ENCODE results near the gene RPP30.
"Not testable (repeated sequence)": the region's sequence is repeated elsewhere in the genome, so short reads cannot be mapped to it uniquely, and the experiment has no call there.

Gene RPP30

DNA sequence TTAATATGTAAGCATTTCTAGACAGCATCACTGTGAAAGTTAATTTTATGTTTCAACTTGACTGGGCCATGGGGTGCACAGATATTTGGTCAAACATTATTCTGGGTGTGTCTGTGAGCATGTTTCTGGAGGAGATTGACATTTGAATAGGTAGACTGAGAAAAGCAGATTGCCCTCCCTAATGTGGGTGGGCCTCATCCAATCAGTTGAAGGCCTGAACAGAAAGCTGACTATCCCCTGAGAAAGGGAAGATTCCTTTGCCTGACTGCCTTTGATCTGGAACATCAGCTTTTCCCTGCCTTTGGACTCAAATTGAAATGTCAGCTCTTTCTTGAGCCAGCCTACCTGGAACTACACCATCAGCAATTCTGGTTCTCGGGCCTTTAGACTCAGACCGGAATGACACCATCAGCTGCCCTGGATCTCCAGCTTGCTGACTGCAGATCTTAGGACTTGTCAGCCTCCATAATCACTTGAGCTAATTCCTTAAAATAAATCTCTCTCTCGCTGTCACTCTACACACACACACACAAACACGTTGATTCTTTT, 5.7 kb upstream of the RPP30 start:
- in situ Hi-C loops (cut with MboI; ENCODE audit: low sequenced_read_pairs) = no loop called here

DNA sequence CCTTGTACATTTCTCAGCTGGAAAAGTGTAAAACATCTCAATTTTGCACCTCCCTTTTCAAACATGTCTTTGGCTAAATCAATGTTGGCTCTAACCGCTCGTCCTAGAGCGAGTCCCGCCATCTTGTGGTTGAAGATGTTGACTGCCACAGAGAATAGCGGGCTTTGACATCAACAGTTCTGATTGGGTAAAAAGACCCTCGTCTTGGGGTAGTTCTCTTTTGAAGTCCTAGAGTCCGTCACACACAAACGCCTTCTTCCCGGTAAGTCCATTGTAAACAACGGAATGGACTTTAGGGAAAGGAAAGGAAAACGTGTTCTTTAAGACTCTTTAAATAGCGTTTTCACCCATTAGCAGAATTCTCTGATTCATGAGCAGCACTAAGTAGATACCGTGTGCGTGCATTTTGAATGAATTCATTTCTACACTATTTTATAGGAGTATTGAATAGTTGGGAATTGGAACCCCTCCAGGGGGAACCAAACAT, 452 bp upstream of the RPP30 start:
- in situ Hi-C loops (cut with MboI; ENCODE audit: low sequenced_read_pairs) = no loop called here

DNA sequence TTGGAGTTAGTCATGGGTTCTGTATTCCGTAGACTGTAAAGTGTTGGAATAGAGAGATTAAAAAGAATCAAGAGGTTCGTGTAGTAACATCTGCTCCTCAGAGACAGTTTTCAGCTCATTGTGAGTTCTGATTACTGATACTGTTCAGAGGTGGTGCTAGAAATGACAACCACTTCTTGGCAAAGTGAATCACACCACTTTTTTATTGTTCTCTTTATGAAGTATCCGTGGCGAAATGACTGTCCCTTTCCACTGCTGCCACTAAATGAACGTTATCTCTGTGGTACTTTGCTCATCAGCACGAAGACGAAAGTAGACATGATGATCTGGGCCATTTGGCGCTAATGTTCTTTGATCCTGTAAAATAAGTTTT, 860 bp downstream of the RPP30 start:
- in situ Hi-C loops (cut with MboI; ENCODE audit: low sequenced_read_pairs) = no loop called here

DNA sequence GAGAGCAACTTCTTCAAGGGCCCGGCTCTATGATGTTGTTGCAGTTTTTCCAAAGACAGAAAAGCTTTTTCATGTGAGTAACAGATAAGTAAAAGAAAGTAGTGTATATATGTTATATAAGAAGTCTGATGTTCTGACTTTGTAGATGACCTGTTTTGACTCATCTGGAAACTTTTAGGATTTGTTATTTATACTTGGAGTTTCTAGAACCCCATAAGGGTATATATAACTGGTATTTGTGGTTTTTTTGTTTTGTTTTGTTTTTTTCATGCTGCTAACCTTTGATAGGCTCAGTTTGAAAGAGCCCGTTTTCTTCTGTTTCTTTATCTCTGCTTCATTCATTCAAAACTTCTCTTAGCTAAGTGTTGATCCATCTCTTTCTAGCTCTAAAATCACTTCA, 7.3 kb downstream of the RPP30 start:
- in situ Hi-C loops (cut with MboI; ENCODE audit: low sequenced_read_pairs) = no loop called here

DNA sequence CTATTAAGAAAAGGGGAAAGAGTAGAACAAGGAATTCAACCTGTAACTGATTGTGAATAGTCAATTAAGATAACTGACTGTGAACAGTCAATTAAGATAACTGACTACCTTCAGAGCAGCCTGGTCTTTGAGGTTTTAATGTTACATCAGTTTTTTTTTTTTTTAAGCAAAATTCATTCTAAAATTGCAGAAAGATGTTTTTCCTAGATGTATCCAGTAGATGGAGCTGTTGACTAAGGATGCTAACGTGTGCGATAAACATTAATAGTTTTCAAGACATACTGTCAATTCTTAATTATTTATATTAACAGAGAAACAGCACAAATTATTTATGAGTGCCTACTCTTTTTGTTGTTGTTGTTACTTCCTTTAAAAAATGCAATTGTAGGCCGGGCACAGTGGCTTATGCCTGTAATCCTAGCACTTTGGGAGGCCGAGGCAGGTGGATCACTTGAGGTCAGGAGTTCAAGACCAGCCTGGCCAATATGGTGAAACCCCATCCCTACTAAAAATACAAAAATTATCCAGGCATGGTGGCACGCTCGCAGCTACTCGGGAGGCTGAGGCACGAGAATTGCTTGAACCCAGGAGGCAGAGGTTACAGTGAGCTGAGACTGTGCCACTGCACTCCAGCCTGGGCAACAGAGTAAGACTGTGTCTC, 8.4 kb downstream of the RPP30 start:
- in situ Hi-C loops (cut with MboI; ENCODE audit: low sequenced_read_pairs) = not testable (repeated sequence)

DNA sequence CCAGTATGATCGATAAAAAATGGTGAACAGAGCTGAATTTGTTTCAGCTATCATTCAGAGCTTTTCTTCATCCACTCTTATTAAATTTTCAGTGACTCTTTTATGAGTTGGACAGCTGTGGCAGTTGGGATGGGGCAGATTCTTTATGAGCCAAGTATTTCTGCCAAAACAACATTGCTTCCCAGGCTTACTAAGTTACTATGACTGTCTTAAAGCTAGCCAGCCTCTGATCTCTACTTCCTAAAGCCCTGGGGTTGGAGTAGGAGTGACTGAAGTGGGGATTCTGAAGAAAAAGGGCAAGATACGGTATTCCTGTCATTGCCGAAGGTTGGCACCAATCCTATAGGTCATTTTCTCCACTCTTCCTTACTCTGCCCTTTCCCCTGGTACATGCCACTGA, 12.7 kb downstream of the RPP30 start:
- in situ Hi-C loops (cut with MboI; ENCODE audit: low sequenced_read_pairs) = no loop called here

DNA sequence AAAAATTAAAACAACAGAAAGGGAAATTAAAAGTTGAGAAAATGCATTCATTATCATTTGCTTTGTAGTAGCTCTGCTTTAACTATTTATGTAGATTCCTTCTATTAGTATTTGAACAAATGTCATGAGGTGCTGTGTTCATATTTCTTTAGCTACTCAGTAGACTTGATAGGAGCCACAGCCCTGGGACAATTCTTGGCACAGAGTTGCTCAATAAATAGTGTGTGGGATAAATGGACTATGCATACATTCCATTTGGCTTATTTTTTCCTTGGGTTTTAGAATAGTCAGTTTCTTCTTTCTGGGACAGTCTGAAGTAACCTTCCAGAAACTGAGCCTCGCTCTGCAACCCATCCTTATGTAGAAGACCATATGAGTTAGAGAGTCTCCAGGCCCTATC, 13.4 kb downstream of the RPP30 start:
- in situ Hi-C loops (cut with MboI; ENCODE audit: low sequenced_read_pairs) = no loop called here

DNA sequence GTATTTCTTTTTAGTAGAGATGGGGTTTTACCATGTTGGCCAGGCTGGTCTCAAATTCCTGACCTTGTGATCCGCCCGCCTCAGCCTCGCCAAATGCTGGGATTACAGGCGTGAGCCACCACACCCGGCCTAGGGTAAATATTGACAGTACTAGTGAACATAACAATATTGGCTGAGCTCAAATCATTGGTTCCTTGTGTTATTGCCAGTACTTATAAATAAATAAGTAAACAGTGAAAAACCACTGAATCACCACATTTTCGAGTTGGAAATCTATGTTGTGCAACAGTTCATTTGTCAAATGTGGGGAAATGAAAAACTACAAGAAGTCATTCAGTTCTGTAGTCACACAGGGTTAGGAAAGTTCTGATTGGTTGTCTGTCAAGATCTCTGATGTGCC, 15.8 kb downstream of the RPP30 start:
- in situ Hi-C loops (cut with MboI; ENCODE audit: low sequenced_read_pairs) = no loop called here

DNA sequence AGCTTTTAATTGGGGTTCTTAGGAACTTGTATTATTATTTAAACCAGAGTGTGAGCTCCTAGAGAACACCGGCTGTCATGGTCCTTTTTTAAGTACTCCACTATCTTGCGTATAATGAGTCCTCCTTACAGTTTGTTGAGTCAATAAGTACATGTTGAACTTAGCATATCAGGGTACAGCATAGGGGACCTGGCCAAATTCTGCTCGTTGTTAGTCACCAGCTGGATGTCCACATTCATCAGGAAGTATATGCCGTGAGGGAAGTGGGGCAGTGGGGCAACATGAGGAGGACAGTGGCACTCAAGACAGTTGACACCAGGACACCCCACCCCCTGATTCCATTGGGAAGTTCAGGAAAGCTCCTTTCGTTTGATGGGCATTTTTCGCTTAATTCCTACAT, 16.6 kb downstream of the RPP30 start:
- in situ Hi-C loops (cut with MboI; ENCODE audit: low sequenced_read_pairs) = no loop called here

DNA sequence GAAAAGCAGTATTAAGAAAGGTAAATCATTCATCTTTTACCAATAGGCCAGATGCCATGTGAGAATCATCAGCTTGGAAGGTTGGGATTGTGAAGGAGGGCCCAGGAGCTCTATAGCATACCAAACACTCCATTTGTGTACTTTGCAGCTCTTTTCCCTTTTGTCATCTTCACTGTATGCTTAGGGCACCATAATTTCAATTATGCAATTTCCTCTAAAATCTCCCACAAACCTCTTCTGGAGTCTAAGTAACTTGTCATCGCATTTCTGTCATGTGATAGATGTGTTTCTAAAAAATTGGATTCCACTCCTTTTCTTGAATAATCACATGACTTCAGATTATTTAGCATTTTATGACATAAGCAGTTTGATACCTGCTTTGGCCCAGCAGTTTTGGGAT, 17.9 kb downstream of the RPP30 start:
- in situ Hi-C loops (cut with MboI; ENCODE audit: low sequenced_read_pairs) = no loop called here

DNA sequence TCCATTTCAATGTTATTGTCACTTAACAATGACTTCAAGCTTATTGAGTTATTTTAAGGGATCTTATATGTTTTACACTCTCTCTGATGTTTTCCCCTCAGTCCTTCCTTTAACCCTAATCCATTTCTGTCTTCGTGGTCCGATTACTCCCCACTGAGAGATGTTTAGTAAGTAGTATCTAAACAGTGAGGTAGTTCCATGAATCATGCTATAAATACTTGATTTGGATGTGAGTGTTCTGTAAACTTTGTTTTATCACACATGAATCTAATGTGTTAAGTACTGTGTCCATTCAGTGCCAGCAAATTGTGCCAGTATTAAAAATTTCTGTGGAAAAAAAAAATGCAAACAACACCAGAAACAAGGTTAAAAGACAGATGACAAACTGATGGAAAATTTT, 18.6 kb downstream of the RPP30 start:
- in situ Hi-C loops (cut with MboI; ENCODE audit: low sequenced_read_pairs) = no loop called here

DNA sequence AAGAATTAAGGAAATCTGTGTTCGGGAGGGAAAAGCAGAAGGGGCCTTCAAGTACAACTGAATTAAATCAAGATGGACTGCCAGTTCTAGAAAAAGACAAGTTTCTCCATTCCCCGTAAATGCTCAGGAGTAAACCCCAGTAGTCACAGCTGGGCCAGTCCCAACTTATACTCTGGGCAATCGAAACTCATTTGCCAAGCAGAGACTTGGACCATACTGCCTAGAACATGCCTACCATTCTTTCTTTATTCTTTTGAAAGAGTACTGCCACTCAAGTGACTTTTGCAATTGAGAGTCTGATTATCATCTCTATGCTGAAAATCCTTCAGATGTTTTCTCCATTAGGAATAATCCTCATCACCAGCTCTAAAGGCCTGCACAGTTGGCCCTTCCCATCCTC, 21.4 kb downstream of the RPP30 start:
- in situ Hi-C loops (cut with MboI; ENCODE audit: low sequenced_read_pairs) = no loop called here

DNA sequence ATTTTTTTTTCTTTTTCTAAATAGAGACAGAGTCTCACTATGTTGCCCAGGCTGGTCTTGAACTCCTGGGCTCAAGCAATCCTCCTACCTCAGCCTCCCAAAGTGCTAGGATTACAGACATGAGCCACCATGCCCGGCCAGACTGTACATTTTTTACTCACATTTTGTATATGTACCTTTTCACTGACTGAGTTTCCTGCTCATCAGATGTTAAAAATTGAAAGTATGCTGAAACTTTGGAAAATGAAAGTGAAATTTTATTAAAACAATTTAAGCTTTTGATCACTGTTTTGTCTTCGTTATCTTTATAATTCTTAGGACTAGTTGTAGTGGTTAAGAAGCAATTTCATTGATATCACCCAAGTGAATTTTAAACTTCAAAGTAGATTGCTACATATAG, 25.1 kb downstream of the RPP30 start:
- in situ Hi-C loops (cut with MboI; ENCODE audit: low sequenced_read_pairs) = not testable (repeated sequence)

DNA sequence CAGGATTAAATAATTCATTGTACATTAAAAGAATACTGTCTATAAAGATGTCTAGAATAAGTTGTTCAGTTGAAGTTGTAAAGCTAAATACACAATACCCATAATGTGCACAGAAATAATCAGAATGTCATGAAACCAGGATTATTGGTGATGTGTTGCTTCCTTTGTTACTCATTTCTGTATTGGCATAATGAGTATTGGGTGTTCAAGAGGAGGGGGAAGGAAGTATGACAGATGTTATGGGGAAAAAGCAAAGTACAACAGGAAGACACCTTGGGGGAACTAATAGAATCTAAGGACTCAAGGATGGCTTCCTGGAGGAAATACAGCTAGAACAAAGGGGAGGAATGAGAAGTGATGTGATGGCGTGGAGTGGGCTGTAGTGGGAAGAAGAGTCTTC, 34.2 kb downstream of the RPP30 start:
- in situ Hi-C loops (cut with MboI; ENCODE audit: low sequenced_read_pairs) = no loop called here

DNA sequence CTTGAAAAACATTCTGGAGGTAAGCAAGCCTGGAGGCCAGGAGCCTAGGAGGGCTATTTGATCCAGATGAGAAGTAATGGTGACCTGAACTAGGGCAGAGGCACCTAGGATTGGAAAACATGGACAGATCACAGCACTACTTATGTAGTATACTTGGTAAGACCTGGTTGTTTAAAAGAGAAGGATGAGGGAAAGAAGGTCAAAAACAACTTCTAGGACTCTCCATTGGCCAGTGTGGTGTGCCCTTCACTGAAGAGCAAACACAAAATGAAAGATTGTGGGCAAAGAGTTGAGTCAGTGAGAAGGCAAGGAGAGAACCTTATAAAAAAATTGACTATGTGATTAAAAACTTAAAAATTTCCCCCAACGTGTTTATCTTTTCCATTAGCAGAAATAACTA, 34.8 kb downstream of the RPP30 start:
- in situ Hi-C loops (cut with MboI; ENCODE audit: low sequenced_read_pairs) = no loop called here

DNA sequence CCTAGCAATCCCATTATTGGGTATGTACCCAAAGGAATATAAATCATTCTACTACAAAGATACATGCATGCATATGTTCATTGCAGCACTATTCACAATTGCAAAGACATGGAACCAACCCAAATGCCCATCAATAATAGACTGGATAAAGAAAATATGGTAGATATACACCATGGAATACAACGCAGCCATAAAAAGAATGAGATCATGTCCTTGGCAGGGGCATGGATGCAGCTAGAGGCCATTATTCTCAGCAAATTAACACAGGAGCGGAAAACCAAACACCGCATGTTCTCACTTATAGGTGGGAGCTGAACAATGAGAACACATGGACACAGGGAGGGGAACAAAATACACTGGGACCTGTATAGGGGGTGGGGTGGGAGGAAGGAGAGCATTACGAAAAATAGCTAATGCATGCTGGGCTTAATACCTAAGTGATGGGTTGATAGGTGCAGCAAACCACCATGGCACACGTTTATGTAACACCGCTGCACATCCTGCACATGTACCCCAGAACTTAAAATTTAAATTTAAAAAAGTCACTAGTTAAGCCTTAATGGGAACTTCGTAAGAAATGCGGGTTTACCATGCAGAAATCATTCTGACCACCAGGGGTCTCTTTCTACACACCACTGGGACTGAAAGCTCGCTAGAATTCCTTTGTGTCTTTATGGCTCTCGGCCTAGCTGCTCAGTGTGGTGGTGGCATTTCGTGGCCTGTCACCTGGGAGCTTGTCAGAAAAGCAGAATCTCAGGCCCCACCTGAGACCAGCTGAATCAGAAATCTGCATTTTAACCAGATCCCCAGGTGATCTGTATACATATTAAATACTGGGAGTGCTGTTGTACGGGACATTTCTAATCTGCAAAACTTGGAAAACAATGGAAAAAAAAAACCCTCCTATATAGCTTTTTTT, 39.6 kb downstream of the RPP30 start:
- in situ Hi-C loops (cut with MboI; ENCODE audit: low sequenced_read_pairs) = no loop called here

DNA sequence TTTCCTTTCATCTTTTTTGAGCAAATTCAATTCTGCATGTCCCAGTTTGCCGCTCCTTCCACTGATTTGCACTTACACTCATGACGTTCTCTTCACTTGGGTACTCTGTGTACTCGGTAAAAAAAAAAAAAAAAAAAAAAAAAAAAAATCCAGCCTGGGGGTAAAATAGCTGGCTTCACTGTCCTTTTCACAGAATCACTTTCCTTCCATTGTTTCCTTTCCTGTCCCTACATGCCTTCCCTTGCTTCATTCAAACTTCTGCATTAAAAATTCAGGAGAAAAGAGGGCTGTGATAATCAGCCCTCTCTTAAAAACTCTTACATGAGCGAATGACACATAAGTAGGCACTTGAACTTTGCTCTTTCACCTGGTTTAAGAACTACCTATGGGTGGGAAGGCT, 40.4 kb downstream of the RPP30 start:
- in situ Hi-C loops (cut with MboI; ENCODE audit: low sequenced_read_pairs) = no loop called here

DNA sequence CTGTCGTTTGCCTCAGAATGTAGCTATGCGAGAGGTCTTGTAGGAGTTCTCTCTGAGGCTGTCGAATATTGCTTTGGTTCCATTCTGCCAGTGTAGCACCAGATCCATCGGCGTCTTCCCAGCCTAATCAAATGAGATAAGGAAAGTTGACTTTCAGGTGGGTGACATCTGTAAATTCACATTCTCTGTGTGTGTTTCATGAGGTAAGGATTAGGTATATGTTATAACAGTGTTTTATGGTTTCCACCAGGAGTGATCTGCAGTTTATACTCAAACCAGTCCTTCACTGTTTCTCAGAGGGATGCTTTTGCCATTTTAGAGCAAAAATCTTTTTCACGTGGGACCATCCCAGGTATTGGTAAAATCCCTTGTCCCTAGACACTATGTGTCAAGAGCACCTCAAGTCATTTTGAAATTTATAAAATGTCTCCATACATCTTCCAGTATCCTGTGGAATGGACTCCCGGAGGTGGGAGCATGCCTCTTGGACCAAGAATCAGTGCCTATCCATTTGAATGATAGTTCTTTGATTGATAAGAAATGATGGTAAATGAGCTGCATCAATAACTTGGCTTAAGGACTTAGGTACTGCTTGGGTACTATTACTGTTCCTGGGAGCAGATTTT, 41.2 kb downstream of the RPP30 start:
- in situ Hi-C loops (cut with MboI; ENCODE audit: low sequenced_read_pairs) = no loop called here

DNA sequence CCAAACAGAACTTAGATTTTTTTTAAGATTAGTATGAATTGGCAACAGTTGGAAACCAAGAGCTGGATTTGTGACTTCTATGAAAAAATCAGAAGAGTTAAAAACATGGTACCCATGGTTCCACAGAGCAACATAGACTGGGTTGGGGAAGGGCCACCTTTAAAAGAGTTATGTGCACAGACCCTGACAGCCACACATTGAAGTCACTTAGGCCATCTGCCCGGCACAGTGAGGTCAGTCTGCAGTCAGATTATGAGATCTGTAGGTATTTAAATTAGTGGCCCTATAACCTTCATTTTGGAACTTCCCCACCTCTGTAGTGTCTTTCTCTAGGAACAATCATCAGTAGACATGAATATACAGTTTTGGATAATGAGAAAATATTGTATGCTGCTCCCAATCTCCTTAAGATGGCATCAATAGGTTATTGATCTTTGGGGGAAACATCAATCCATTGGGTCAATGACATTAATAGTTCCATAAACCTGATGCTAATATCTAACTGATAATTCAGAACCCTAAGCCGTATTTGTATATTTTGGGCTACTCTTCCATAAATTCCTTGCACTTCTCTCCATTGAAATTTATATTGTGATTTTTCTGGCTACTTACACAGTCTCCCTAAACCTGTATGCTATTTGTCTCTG, 42.1 kb downstream of the RPP30 start:
- in situ Hi-C loops (cut with MboI; ENCODE audit: low sequenced_read_pairs) = no loop called here

DNA sequence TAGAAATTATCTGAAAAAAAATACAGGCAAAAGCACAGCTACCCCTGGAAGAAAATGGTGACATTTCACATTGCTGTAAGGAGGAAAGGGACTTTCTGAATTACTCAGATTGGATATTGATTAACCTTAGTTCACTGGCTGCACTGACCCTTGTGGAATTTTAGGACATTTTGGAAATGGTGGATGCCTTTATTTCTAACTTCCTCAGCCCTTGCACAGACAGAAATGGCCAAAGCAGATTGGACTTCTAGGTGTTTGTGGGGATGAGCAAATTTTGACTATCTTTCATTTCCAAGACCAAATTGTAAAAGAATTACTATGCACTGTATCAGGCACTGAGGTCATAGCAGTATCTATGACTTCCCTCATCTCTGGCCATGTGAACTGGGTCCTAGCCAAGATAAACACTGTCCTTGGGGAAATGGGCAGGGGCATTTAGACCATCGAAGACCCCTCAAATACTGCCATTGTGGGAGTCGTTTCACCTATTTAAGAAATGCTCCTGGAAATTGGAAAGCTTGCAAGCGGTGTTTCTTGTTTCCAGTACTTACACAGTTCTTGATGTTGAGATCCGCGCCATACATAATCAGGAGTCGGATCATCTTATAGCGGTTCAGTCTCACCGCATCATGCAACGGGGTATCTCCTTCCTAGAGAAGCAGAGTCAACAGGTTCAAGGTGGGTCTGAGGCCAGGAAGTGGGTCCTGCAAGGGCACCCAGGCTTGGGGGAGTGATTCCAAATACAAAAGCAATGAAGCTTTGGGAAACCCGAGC, 43.4 kb downstream of the RPP30 start:
- in situ Hi-C loops (cut with MboI; ENCODE audit: low sequenced_read_pairs) = no loop called here

DNA sequence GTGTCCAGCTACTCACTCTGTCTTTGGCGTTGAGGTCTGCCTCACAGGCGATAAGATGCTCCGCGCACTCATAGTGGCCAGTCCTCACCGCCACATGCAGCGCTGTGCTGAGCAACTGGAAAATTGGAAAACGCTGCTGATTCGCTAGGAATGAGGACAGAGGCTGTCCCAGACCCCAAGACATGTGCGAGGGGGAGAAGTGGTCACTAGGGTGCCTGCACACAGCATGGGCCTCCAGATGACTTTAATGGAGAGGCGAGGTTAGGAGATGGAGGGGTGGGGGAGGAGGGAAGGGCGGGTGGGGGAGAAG, 43.9 kb downstream of the RPP30 start:
- in situ Hi-C loops (cut with MboI; ENCODE audit: low sequenced_read_pairs) = no loop called here

Measured in HL-60/S4 treated with phorbol 12-myristate 13-acetate at 8.2 ng/mL for 4 days and 3 days (cell line).